ENCODE results near the gene MARK4. TPM values are rescaled to one million over a fixed set of nuclear protein-coding genes. Genes with fewer than 3 reads are reported as not detected.

Gene MARK4
- polyA plus RNA-seq, 1 experiment = 17.1 TPM

DNA sequence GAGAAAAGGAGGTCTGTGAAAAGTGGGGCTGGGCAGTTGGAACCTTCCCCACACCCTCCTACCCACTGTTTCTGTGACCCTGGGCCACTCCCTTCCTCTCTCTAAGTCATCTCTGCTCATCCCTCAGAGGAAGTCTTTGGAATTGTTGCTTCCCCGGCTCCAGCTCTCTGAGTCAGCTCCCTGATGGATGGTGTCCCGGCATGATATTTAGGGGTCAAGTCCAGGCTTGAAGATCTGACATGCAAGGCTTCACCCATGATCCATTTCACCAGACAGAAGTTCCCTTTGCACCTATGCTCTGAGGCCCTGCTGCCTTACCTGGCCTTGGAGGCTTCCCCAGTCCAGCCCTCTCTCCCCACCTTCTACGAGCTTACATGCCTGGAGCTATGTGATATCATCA, 19.2 kb upstream of the MARK4 start:
- TF ChIP-seq, protein P1, sequence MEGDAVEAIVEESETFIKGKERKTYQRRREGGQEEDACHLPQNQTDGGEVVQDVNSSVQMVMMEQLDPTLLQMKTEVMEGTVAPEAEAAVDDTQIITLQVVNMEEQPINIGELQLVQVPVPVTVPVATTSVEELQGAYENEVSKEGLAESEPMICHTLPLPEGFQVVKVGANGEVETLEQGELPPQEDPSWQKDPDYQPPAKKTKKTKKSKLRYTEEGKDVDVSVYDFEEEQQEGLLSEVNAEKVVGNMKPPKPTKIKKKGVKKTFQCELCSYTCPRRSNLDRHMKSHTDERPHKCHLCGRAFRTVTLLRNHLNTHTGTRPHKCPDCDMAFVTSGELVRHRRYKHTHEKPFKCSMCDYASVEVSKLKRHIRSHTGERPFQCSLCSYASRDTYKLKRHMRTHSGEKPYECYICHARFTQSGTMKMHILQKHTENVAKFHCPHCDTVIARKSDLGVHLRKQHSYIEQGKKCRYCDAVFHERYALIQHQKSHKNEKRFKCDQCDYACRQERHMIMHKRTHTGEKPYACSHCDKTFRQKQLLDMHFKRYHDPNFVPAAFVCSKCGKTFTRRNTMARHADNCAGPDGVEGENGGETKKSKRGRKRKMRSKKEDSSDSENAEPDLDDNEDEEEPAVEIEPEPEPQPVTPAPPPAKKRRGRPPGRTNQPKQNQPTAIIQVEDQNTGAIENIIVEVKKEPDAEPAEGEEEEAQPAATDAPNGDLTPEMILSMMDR (IDR thresholded peaks at IDR 0.05; ENCODE audit: insufficient read depth, low read depth, low read length) = no peak
- DNase-seq (ENCODE audit: low read depth) = no peak
- peaks cover 3% of the 10 kb centered on the region for H3K27me3 ChIP-seq (ENCODE audit: control insufficient read depth, insufficient read depth, low read length)

DNA sequence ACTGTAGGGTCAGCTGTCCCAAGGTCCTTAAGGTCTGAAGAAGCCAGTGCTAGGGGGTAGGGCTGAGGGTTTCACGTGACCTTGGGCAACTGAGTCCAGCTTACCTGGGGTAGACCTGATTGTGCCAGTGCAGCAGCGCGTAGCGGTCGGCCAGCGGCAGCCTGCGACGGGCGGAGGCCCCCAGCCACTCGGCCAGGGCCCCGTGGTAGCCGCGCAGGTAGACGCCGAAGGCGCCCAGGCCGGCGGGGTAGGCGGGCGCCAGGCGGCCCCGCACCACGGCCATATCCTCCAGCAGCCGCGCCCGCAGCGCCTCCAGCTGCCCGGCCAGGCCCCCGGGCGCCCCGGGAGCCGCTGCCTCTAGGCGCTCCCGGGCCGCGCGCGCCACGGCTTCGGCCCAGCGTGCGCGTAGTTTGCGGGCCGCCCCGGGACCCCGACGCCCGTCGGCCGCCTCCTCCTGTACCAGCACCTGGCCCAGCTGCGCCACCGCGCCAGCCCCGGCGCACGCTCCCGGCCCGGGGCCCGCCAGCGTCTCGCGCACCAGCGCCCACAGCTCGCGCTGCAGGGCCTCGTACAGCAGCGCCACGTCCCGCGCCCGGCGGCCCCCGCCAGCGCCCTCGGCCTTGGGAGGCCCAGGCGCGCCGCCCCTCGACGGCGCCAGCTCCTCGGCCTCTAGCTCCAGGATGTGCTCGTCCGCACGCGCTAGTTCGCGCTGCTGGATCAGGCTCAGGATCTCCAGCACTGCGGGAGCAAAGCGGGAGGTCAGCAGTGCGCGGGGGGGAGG, 16.8 kb upstream of the MARK4 start:
- DNase-seq (ENCODE audit: low read depth) = no peak
- ChIA-PET POLR2A (no interaction called here), CTCF (no interaction called here)
- TF ChIP-seq, protein P1 (IDR thresholded peaks at IDR 0.05; ENCODE audit: insufficient read depth, low read depth, low read length) = no peak
- H3K4me3 ChIP-seq (ENCODE audit: low read depth, low read length) = no peak overlapping the region
- H3K36me3 ChIP-seq (ENCODE audit: control insufficient read depth, insufficient read depth, low read length) = no peaks in the 10 kb centered on the region
- H3K27me3 ChIP-seq (ENCODE audit: control insufficient read depth, insufficient read depth, low read length) = peaks cover 3% of the 10 kb centered on the region

More for the DNA sequence above, 19.2 kb upstream of the MARK4 start:
- POLR2A ChIA-PET = no interaction called here
- CTCF ChIA-PET = interaction anchor here (0.6 to 2.2 kb wide), 3 partner anchors 15 to 31 kb away, joined by 3 to 5 read pairs (median 3); no protein-coding TSS in a partner anchor
- Histone ChIP-seq H3K36me3 (ENCODE audit: control insufficient read depth, insufficient read depth, low read length) (no peaks in the 10 kb centered on the region), H3K4me3 (ENCODE audit: low read depth, low read length) (no peak overlapping the region)

DNA sequence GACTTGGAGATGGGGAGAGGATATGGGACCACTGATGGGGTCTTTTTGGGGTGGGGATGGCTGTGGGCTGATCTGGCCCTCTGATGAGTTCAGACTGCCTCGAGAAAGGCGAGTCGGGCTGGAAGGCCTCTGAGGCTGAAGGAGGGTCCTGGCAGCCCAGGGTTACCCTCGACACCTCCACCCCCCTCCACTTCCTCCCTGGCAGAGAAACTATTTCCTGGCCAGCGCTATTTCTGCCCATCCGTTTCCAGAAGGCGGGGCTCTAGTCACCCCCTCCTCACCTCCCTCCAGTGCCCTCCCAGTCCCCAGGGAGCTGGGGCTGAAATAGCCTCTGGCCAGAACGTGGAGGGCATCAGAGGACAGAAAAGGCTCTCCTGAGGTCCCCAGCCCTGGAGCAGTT, 15.6 kb upstream of the MARK4 start:
- CTCF ChIA-PET = no interaction called here
- POLR2A ChIA-PET = no interaction called here
- Histone ChIP-seq H3K36me3 (ENCODE audit: control insufficient read depth, insufficient read depth, low read length) (no peaks in the 10 kb centered on the region), H3K4me3 (ENCODE audit: low read depth, low read length) (no peak overlapping the region), H3K27me3 (ENCODE audit: control insufficient read depth, insufficient read depth, low read length) (peaks cover 3% of the 10 kb centered on the region)
- TF ChIP-seq, protein P1 (IDR thresholded peaks at IDR 0.05; ENCODE audit: insufficient read depth, low read depth, low read length) = no peak
- DNase-seq (ENCODE audit: low read depth) = no peak

DNA sequence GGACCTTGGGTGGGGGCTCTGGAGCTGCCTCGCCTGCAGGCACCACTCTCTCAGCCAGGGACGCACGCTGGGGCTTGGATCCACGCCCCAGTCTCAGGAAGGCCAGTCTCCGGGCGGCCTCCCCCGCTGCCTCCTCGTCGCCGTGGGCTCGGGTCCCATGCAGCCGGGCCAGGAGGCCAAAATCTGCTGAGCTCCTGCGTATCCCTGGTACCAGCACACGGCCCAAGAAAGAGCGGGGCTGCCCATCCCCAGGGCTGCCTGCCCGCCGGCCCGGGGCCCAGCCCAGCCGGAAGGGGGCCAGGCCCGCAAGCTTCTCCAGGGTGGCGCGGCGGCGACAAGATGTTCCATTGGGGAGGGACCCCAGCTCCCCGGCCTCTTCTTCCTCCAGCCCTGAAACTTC, 12.5 kb upstream of the MARK4 start:
- peaks cover 3% of the 10 kb centered on the region for H3K27me3 ChIP-seq (ENCODE audit: control insufficient read depth, insufficient read depth, low read length)
- ChIA-PET CTCF (no interaction called here), POLR2A (no interaction called here)
- no peak overlapping the region for H3K4me3 ChIP-seq (ENCODE audit: low read depth, low read length)
- TF ChIP-seq, protein P1 (IDR thresholded peaks at IDR 0.05; ENCODE audit: insufficient read depth, low read depth, low read length) = no peak
- DNase-seq (ENCODE audit: low read depth) = no peak
- H3K36me3 ChIP-seq (ENCODE audit: control insufficient read depth, insufficient read depth, low read length) = no peaks in the 10 kb centered on the region

DNA sequence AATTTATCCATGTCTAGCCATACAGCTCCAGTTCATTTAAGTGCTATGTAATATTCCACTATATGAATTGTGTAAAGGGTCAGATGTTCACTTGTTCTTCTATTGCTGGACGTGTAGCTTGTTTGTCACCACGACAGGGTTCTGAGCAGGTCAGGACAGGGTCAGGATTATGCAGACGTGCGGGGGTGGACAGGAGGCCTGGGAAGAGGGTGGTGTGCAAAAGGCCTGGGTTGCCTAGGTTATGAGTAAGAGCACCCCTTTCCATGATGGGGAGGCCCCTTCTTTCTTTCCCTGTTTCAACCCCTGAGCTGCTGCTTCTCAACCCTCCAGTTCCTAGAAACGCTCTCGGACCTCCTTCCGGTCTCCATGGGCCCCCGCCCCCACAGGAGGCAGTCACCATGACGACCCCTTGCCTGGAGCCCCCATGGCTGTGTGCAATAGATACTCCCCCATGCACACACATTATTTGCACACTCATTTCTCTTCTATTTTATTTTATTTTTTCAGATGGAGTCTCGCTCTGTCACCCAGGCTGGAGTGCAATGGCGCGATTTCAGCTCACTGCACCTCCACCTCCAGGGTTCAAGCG, 7.8 kb upstream of the MARK4 start:
- DNase-seq (ENCODE audit: low read depth) = no peak
- ChIA-PET POLR2A (no interaction called here), CTCF (no interaction called here)
- H3K27me3 ChIP-seq (ENCODE audit: control insufficient read depth, insufficient read depth, low read length) = no peaks in the 10 kb centered on the region
- no peaks in the 10 kb centered on the region for H3K36me3 ChIP-seq (ENCODE audit: control insufficient read depth, insufficient read depth, low read length)
- H3K4me3 ChIP-seq (ENCODE audit: low read depth, low read length) = no peak overlapping the region
- TF ChIP-seq, protein P1 (IDR thresholded peaks at IDR 0.05; ENCODE audit: insufficient read depth, low read depth, low read length) = no peak
